GM18520 (cell line): Measurements from ENCODE around the gene LMO3.
A peak's percentile ranks its signal among the peaks of the same experiment; 100 is the strongest.

Source experiments
- ATAC-seq: cut with Tn5 transposase; IDR thresholded peaks from one replicate; pipeline ENCODE4 v1.9.1; 2021; ENCODE audit not compliant: unreplicated experiment

The LMO3 gene

DNA sequence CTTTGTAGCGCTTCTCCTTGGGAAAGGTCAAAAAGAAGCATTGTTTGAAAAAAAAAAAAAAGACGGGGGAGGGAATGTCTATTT lies at the start of gene LMO3:
LMO3 (minus strand) TSS at position 46 of the 84 bp plus-strand sequence. CDS start 5,302 bp downstream, outside the sequence.
- no peak for ATAC-seq

DNA sequence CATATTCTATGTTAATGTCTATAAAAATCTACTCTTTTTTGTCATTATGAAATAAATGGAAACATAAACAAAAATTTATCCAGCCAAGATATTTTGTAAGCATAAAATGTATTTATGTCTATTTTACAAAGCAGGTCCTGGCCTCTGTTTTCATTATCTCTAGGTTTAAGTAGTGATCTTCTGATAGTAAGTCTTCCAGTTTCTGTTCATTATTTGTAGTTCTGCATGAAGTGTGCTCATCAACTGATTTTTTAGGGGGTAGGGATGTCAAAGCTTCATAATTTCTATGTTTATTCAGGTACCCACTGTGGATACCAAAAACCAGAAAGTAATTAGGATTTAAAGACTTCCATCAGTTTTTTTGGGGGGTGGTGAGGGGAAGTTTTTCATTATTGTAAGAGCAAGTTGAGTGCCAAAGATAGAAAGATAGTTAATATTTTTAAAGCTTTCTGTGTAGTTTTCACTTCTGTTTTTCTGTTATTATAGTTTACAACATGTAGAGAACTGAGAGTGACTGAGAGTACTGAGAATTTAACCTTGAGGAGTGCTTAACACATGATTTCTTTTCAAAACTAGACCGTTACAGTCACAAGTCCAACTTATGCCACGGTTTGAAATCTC lies 30.6 kb upstream of the LMO3 start:
- peak; percentile 50 for ATAC-seq

DNA sequence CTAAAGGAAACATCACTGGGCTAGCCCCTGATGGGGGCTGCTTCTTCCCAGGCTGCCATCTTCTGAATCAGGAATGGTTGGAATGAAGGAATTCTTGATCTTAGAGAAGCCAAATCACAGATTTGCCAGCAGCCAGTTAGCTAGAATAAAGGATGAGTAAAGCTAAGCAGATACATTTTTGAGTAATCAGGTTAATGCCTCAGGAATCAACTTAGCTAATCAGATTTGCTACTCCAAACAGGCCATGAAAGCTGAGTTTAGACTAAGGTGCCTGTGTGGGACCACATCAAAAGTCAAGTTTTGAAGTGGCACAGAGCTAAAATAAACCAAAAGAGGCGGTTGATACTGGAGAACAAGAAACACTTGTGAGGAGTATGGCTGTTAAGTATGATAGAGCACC lies 28.8 kb upstream of the LMO3 start:
- ATAC-seq, result no peak

DNA sequence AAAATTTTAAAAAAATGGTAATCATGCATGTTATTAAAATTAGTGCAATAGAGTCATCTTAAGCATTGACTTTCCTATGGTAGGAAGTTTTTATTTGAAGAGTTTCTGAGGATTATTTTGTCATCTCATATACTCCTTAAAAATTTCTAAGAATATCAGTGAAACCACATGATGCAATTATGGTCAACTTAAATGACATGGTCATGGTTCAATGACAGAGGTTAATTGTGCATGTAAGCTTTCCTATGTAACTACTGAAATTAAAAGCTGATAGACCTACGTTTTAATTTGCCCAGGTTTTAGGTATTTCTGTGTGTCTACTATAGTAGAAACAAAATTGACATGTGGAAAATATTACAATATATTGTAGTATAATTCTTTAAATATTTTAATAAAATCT lies 21.0 kb upstream of the LMO3 start:
- no peak for ATAC-seq

DNA sequence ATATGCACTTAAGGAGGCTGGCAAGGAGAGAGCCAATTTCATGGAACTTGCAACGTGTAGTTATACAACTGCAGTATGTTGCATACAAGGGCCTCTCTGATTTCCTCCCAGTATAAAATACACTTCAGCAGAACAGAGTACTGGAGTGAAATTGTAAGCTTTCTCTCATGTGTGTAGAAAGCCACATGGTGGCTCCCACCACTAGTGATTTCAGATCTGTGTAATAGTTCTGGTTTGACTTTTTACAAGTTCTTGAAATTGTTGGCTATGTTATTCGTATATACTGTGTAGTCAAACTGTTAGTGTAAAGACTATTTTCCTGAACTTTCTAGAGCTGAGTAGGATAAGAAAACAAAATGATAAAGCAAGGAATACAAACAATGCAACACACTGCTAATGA lies 16.4 kb upstream of the LMO3 start:
- ATAC-seq, result no peak

DNA sequence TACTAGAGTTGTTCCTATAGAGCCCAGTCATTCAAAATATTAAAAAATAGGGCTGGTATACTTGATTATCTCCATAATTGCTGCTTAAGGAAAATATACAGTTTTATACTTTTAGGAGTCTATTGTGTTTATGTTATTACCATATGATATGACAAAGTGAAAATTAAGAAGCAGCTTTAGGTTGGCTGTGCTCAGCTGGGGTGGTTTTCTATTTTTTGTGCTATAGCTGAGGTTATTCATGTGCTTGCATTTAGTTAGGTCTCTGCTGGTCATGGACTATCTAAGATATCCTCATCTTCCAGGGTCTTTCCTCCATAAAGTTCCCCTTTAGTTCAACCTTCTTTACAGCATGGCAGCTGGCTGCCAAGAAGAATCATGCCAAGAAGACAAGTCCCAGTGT lies 13.6 kb upstream of the LMO3 start:
- ATAC-seq, result no peak

DNA sequence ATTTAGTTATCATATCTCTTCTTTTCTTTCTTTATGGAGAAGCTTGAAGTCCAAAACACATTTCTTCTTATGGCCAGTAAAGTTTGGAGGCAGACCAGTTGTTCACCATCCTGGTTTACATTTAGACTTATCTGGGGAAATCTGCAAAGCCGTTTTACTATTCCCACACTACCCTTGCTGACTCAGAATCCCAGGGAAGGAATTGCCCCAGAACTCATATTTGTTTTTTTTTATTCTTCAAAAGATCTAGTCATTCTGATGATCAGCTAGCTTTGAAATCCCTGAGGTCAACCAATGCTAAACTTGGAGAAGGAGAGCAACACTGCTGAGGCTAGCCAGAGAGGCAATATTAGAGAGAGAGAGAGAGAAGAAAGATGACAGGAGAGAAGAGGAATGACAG lies 12.3 kb upstream of the LMO3 start:
- no peak for ATAC-seq

DNA sequence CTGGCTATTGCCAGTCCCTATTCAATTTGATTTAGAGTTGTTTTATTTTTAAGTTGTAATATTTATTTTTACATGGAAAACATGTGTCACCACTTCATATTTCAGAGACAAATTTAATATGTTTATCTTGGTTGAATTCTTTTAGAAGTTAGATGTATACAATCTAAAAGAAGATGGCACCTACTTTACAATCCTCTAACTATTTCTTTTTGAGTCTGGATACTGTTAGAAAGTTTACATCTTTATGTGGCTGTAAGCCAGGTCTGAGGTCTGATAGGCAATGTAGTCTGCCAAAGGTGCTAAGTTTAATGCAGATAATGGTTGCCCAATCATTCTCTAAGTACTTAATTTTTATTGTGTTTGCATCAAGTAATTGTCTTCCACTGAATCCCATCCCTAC lies 7.2 kb upstream of the LMO3 start:
- ATAC-seq, result no peak

DNA sequence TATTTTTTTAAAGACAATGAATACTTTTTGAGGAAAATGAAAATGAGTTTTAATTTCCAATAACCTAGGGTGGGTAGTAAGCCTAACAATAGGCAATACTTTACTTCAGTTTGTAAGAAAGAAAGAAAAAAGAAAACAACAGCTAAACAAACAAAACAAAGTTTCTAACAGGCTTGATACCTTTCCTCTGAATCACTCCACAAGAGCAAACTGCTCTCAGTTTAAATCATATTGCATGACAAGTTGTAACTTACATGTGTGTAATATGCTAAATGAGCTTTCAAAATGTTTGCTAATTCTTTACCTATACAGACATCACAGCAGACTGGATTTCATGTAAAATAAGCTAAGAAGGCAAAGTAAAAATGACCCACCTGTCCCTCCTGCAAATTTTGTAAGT lies 6.7 kb upstream of the LMO3 start:
- no peak for ATAC-seq

DNA sequence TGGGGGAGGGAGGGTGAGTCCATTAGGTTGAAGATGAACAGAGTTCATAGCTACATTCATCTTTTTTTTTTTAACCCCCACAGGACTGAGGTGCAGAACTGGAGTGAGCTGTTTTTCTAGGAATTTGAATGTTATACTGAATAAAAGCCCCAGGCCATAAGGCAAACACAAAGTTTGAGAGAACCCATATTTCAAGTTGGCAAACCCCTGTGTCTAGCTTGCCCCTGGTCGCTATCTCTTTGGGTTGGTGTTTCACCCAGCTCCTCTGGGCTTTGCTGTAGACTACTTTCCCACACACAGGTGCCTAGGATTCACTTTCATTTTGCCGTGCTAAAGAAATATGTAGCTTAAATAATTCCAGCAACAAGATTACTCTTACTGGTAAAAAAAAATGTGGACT lies 5.2 kb upstream of the LMO3 start:
- no peak for ATAC-seq

DNA sequence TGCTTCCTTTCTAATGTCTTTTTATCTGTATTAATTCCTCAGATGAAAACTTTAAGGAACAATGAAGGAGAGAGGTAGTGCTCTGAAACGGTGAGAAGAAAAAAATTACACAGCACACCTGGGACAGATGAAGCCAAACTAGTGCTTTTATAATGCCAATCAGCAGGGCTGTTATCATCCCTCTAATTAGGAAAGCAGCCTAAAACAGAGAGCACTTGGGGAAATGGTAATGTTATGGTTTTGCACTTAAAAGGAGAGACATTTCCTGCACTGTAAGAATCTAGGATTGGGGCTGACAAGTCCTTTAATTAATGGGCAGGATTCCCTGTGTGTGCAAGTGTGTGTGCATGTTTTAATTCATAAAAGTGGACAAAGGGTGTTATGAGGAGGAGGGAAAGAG lies 4.8 kb upstream of the LMO3 start:
- ATAC-seq, result no peak

DNA sequence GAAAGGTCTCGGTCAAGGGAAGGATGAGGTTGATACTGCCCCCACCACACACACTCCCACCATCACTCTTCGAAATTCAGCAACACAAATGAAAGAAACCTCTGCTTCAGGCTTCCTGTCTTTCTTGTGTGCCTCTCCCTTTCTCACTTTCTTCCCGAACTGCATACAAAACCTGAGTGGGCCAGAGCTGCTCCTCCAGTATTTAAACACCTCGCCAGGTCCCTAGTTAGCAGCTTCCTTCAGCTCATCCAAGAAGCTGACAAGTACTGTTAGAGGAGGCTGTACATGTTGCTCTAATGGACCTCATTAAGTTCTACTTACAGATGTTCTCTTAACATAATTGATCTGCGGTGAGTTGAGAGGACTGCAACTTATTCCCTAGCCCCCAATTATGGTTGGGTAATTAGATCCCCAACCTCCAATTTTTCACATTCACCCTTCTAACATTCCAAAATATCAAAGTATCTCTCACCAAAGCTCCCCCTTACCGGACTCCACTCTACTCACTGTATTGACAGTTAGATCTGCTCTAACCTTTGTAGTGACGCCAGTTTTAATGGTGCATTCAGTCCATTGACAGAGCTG lies 4.1 kb upstream of the LMO3 start:
- ATAC-seq, result no peak

DNA sequence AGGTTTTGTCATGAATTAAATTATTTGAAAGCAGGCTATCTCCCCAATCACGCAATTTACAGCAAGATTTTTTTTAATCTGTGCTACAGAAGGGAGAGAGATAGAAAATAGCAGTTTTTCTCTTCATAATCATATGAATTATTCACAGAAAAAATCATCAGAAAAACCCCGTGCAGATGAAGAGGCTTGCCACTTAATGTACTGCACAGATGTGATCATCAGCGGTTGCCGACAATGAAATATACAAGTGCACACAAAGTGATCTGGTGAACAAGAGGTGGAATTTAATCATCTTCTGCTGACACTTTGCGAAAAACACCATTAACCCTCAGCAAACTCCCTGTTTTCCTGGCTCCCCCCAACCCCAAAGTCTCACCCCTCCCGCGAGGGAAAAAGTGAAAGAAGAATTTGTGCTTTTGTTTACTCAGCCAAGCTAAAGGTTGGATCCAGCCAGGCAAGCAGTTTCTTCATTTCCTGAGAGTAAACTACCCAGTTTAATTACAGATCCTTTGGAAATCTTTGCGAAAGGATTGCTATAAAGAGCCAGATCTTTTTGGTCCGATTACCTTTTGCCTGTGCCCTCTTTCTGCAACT lies 3.1 kb upstream of the LMO3 start:
- no peak for ATAC-seq

DNA sequence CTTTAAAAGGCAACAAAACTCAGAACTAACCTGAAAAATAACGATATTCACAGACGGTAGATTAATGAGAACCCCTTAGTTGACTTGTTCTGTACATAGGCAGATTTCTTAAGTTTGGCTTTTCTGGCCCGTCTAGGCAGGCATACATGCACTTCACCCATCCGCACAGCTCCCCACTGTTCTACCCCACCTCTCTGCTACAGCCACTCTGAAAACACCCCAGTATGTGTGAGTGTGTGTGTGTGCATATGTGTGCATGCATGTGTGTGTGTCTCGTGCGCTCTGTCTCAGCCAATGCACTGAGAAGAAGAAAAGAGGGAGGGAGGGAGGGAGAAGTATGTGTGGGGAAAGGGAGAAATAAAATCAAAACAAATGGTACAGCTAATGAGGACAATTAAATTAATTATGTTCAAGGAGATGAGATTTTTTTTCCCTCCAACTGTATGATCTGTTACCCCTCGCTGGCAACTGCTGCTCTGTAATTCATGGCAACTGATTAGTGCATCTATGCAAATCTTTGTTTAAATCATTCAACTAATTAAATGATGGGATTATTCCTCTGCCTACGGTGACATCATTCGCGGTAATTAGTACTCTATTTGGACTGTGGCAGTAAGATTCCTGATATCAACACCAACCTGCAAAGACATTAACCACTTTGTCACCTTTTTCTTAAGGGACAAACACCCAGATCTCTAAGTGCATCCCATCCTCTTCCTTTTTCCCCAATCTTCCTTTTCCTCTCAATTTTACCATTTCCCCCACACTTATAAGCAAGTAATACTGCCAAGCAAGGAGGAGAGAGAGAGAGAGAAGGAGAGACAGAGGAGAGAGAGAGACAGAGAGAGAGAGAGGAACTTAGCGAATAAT lies 2.2 kb upstream of the LMO3 start:
- no peak for ATAC-seq

DNA sequence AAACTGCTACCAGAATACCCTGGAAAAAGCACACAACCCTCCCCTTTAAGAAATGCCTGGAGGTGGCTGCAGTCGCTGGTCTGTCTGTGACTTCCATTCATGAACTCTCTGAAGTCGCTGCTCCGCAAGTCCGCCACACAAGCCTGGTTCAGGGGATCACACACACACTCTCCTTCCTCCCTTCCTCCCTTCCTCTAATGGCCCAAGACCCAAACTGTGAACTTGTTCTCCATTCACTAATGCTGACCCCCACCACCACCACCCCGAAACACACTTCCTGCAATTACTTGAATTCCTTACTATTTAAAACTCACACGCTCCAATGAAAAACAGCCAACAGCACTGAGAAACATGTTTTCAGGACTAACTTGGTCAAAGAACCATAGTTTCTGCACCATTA lies 1.0 kb upstream of the LMO3 start:
- ATAC-seq, result no peak

DNA sequence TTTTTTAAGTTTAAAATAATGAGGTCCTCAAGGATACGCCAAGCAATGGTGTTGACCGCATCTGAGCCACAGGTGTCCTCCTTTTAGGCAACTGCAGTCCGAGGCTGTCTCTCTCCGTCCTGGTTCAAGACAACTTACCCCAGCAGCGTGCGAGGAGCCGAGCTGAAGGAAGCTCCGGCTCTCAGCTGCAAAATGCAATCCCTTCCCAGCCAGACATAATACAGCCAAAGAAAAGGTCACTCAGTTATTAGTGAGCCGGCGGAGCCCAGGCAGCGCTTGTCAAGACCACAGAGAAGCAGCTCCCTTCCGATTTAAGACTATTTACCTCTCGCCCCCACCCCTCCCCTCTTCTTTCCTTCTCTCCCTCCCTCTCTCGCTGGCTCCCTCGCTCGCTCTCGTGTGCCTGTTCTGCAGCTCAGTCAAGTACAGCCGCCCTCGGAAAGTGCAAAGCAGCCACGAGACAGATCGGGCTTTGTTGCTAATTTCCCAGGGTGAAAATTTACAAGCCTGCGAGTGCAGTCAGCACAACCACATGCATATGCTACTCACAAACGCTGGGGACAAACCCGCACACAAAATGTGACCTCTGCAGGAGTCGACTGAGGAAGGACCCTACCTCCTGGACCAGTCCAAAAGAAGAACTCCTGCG lies 363 bp upstream of the LMO3 start:
- ATAC-seq, result no peak

DNA sequence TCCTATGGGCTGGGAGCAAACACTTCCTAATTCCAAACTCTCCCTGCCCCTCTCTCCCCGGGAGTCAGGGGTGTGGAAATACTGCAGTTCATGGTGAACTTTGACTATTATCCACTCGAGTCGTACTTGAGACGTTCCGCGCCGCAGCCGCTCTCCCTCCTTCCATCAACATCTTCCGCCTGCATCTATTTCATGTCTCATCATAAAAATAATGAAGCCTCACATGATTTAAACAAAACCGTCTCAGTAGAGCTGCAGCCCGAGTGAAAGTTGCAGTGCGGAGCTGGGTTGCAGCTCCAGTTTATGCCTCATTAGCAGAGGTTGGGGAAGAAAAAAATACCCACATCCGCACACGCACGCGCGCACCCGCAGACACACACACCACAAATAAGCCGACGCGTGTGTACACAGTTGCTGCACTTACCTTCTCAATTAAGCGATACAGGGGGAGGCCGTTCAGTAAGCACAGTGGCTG lies 283 bp downstream of the LMO3 start:
- no peak for ATAC-seq

DNA sequence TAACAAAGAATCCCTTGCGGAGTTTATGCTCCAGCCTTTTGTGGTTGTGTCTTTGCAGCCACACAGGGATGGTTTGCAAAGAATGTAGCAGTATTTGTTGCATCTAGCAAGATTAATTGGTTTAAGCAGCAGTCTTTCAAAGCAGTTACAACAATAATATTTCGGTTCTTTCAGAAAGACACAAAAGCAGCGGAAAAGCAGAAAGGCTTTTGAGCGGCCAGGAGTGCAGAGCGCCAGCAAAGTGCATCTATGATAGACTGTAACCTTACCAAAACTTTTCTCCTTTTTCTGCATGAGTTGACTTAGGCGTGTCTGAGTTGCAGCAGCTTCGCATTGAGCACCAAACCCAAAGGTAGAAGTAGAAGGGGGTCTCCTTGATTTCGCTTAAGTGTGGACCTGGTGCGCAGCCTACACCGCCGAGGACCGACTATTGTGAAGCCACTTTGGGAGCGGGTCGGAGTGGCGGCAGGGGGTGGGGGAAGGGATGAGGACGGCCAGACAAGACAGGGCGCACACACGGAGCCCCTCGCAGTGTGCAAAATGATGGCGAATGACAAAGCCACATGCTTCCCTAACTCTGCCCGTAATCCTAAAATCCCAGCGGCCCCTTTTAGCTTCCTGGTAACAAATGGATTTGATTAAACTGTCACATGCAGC lies 1.2 kb downstream of the LMO3 start:
- no peak for ATAC-seq

DNA sequence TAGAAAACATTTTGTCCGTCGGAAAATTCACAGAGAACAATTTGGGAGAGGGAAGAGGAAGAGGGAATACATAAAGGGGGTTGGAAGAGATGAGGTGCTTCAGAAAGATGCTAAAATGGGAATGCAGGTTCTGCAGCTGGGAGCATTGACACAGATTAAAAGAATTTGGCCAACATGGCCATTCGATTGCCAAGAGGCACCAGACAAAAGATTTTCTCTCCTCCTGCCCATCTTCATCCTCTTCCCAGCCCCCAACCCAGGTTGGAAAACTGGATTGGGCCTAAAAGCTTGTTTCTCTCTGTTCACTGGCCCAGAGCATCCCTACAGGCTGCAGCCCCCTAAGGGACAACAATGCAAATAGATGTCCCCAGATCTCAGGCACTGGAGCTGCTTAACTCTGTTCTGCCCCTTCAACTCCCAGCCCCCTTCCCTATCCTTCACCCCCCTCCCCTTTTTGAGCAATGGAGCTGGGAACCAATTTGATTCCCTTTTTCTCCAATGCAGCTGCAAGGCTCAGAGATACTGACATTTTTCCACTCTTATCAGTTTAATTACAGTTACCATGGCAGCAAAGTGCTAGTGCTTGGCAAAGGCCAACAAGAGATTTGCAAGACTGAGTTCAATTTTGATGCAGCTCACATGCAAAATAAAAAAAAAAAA lies 1.9 kb downstream of the LMO3 start:
- ATAC-seq, result no peak

DNA sequence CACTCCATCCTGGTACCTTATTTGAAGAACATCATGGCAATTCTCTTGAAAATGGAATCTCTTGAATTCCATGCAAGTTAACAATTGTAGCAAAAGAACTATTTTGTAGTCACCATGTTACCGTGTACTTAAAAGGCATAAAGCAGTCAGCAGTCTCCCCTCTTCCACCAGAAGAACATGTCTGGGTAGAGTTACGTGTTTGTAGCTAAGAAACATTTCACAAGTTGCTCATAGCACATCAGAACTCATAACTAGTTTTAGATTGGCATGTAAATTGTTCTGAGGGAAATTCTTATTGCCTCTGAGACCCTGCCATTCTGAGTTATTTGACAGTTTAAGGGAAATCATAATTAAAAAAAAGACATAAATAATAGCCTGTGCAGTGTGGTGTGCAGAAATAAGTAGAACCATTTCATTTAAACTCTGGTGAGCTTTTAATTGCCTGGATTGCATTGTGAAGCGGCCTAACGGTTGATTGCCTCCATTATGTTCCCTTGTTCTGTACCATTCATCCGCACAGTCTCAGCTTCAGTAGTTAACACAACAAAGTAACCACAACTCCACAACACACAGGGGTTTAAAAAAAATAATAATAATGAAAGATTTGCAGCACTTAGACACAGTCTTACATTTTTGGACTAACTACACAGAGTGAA lies 2.6 kb downstream of the LMO3 start:
- ATAC-seq, result no peak
